Nucleus accumbens (tissue), 56 donors: ENCODE data around the gene PSG5.
"Not testable (repeated sequence)": the region's sequence is repeated elsewhere in the genome, so short reads cannot be mapped to it uniquely, and the experiment has no call there.

Experiments
- DNase-seq, 56 donors: peaks; one replicate each; lab custom pipeline; 2025; lab: John Stamatoyannopoulos, UW

PSG5 gene

GRCh38 chr19:43192381-43193155, 6.2 kb upstream of the PSG5 start:
- DNase-seq, result not testable (repeated sequence)

GRCh38 chr19:43188092-43188491, 1.8 kb upstream of the PSG5 start:
- not testable (repeated sequence) for DNase-seq

DNA sequence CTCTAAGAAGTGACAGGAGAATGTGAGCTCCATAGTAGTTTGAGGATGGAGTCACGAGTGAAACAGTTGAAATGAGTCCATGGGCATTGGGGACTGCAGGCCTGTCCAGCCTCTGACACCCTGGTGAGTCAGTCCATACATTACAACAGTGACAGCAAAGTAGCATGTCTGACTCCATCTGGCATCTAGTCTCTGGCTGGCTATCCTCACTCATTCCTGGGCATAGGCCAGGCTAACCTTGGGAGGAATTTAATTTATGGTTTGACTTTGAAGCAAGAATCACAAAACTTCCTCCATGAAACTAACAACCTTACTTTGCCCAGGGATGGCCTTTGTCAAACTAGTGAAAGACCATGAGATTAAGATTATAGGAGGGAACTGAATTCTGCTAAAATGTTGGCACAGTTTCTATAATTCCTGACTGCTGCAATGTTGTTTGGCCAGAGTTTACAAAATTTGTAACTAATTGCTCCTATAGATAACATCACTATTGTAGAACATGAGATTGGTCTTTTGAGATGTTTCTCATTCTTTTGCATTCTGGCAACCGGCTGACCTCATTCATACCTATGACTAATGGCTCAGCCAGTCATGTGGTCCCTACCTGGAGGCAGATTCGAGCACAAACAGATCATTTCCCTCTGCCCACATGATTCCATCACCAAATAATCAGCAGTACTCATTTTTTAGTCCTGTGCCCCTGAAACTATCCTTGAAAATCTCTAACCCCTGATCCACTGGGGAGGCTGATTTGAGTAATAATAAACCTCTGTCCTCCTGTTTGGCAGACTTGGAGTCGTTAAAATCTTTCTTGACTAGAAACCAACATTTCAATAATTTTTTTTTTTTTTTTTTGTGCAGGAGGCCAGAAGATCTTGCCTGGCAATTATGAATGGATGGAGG, 4.2 kb downstream of the PSG5 start:
- DNase-seq, result not testable (repeated sequence)

GRCh38 chr19:43179569-43180147, 6.7 kb downstream of the PSG5 start:
- DNase-seq, result not testable (repeated sequence)

DNA sequence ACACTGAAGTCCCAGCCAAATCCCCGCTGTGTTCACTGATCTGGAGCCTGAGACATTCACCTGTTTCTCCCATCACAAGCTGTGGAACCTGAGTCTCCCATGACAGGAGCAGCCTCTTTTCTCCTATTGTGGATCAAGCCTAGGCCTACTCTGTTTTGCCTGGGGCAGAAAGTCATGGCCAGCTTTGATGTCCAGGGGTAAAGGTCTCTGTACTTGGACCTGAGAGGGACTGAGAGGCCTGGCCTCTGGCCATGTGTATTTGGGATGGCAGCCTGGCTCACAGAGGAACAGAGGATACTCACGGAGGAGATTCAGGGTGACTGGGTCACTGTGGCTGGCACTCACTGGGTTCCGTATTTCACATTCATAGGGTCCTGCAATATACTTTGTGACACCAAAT, 7.8 kb downstream of the PSG5 start:
- DNase-seq, result not testable (repeated sequence)

DNA sequence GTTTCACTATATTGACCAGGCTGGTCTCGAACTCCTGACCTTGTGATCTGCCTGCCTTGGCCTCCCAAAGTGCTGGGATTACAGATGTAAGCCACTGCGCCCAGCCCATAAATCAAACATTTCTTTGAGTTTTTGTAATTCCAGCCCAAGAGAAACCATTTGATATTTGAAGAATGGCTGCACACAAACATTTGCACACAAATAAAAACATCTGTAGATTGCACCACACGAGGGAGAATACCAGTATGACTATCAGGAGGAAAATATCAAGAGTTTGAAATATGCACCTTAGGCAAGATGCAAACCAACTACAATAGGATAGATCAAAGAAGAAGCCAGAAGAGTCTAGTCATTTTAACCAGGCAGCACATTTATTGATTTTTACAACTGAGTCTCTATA, 20.4 kb downstream of the PSG5 start:
- not testable (repeated sequence) for DNase-seq

GRCh38 chr19:43163135-43163534, 23.2 kb downstream of the PSG5 start:
- DNase-seq, result not testable (repeated sequence)

DNA sequence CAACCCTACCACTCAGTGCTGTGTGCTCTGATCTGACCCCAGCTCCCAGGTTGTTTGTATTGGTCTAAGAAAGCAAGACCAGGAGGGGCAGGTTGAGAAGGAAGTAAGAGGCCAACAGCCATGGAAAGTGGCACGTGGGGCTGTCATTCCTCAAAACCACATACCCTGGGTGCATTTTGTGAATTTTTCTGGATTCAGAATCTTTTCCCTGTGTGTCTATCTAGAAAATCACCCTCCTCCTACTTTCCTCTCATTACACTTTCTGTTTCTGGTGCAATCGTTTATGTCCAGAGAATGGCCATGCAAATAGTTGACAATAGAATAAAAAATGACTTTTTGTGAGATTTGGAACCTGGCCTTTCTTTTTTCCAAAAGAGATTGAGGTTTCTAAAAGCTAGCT, 24.1 kb downstream of the PSG5 start:
- not testable (repeated sequence) for DNase-seq

- no peak for DNase-seq
These were observed 34.1 kb downstream of the PSG5 start for GRCh38 chr19:43152214-43152613.

DNA sequence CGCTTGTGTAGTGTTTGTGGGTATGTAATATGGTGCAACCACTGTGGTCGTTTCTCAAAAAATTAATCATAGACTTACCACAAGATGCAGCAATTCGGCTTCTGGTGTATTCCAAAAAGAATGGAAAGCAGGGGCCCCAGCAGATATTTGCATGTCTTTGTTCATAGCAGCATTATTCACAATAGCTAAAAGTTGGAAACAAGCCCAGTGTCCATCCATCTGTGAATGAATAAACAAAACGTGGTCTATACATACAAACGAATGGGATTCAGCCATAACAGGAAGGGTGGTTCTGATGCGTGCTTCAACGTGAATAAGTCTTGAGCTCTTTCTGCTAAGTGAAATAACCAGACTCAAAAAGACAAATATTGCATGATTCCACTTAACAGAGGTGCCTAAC, 36.5 kb downstream of the PSG5 start:
- not testable (repeated sequence) for DNase-seq

DNA sequence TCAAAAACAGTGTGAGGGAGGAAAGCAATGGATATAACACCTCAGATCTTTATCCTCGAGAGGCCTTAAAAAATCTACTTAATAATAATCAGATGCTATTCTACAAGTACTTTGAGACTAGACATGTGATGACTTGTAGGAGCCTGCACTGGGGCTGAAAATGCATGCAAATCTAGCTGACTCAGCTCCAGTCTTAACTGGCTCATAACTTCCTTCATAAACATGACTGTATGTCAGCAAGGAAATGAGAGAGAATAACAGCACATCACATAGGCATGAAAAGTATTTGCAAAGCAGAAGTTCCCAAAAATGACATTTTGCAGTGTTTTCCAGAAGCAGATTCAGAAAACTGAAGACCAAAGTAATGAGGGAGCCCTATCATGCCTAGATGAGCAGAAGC, 38.1 kb downstream of the PSG5 start:
- no peak for DNase-seq

- DNase-seq, result not testable (repeated sequence)
These were observed 44.6 kb downstream of the PSG5 start for GRCh38 chr19:43141763-43142162.

- no peak for DNase-seq
These were observed 53.6 kb downstream of the PSG5 start for GRCh38 chr19:43132696-43133095.

- not testable (repeated sequence) for DNase-seq
These were observed 55.0 kb downstream of the PSG5 start for GRCh38 chr19:43131281-43131842.

DNA sequence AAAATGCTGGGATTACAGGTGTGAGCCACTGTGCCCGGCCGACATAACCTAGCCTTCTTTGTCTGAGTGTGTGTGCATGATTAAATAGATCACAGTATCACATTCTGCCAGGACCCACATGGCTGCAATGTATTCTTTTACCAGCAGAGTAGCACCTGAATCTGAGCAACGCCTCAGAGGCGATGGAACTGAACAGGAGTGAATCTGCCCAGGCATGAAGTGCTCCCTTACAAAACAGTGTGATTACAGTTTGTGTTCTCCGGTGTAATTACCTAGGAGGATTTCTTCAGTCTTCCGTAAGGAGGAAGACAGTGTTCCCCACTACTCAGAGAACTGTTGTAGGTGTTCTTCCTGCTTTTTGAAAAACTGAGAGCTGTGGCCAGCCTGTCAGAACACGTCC, 57.1 kb downstream of the PSG5 start:
- DNase-seq, result not testable (repeated sequence)

- not testable (repeated sequence) for DNase-seq
These were observed 59.0 kb downstream of the PSG5 start for GRCh38 chr19:43127336-43127735.

- DNase-seq, result no peak
These were observed 59.6 kb downstream of the PSG5 start for GRCh38 chr19:43126720-43127119.

GRCh38 chr19:43124360-43124759, 62.0 kb downstream of the PSG5 start:
- no peak for DNase-seq

- DNase-seq, result not testable (repeated sequence)
These were observed 65.8 kb downstream of the PSG5 start for GRCh38 chr19:43120433-43121026.

GRCh38 chr19:43119526-43119925, 66.8 kb downstream of the PSG5 start:
- not testable (repeated sequence) for DNase-seq
